T-helper 2 cell treated with Interferon-gamma antibody and Interleukin-4, amounts not matched to agents 100 ng/mL and 5 ng/mL, for 36 hours (primary cell): ENCODE data around the gene ABCA3. TPM values are rescaled to one million over a fixed set of nuclear protein-coding genes. Genes with fewer than 3 reads are reported as not detected.

Experiments used
- intact Hi-C: fragments of 100-400 bp; cut with micrococcal nuclease; formaldehyde crosslinking; loops from one replicate; pipeline ENCODE4 v1.15.1; 2023
- total RNA-seq: library from RNA; stranded (reverse); gene quantifications from 2 replicates; pipeline ENCODE4 v1.2.3, GENCODE V29; 2022

ABCA3 gene
- total RNA-seq, 1 donor from 2014 or later = 7.0 TPM

DNA sequence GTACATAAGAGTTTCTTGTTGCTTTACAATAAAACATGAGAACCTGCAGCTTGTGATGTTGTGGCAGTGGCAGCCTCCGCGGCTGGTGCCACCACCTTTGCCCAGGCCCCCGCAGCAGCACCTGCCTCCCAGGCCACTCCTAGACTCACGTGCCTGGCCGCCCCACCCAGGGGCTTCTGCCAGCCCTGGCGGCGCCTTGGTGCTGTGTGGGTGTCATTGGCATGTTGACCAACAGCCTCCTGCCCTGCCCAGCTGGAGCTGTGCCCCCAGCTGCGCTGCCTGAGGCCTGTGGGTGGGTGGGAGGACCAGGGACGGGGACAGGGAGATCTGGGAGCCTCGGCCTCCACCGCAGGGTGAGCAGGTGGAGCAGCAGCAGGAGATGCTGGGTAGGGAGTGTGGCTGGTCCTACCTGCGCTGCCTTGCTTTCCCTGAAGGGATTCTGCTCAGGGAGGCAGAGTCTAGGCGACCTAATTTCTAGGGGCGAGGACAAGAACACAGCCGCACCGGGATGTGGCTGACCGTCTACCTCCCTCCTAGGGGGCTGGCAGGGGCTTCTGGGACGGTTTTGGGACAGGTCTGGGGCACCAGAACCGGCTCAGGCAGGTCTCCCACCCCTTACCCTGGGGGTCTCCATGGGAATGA lies 104.7 kb downstream of the ABCA3 start:
- intact Hi-C loops = no loop called here

DNA sequence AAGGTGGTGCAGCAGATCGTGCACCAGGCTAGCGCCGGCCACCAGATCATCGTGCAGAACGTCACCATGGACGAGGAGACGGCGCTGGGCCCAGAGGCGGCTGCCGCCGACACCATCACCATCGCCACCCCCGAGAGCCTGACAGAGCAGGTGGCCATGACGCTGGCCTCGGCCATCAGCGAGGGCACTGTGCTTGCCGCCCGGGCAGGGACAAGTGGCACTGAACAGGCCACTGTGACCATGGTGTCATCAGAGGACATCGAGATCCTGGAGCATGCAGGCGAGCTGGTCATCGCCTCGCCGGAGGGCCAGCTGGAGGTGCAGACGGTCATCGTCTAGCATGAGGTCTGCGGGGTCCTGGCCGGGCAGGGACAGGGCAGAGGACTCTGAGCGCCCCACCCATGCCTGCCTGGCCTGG lies 105.3 kb downstream of the ABCA3 start:
- intact Hi-C loops = no loop called here

DNA sequence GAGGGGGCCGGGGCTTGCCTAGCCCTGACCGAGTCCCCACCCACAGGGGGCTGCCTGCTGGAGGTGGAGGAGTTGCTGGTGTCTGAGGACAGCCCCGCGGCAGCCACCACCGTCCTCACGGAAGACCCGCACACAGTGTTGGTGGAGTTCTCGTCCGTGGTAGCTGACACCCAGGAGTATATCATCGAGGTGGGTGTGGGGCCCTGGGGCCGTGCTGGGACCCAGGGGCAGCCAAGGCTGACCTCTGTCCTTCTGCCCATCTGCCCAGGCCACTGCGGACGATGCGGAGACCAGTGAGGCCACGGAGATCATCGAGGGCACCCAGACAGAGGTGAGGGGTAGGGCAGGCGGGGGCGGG lies 105.7 kb downstream of the ABCA3 start:
- intact Hi-C loops = no loop called here

DNA sequence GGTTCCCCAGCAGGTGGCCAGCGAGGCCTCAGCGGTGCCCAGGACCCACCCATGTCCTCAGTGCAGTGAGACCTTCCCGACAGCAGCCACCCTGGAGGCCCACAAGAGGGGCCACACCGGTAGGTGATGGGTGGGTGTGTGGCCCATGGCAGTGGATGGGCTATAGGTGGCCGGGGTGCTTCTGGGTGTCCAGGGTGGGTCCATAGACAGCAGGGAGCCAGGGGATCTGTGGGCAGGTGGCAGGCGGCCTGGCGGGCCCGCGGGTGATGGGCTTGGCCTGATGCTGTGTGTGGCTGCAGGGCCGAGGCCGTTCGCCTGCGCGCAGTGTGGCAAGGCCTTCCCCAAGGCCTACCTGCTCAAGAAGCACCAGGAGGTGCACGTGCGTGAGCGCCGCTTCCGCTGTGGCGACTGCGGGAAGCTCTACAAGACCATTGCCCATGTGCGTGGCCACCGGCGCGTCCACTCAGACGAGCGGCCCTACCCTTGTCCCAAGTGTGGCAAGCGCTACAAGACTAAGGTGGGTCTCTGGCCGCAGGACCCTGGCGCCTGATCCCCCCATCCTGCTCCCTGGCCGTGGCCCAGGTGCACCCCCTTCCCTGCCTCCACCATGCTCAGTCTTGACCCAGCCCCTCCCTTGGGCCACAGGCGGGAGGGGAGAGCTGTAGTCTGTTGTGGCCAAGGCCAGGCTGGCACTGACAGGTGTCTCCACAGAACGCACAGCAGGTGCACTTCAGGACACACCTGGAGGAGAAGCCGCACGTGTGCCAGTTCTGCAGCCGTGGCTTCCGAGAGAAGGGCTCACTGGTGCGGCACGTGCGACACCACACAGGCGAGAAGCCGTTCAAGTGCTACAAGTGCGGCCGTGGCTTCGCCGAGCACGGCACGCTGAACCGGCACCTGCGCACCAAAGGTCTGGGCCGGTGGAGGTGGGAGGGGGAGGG lies 106.4 kb downstream of the ABCA3 start:
- intact Hi-C loops = no loop called here

DNA sequence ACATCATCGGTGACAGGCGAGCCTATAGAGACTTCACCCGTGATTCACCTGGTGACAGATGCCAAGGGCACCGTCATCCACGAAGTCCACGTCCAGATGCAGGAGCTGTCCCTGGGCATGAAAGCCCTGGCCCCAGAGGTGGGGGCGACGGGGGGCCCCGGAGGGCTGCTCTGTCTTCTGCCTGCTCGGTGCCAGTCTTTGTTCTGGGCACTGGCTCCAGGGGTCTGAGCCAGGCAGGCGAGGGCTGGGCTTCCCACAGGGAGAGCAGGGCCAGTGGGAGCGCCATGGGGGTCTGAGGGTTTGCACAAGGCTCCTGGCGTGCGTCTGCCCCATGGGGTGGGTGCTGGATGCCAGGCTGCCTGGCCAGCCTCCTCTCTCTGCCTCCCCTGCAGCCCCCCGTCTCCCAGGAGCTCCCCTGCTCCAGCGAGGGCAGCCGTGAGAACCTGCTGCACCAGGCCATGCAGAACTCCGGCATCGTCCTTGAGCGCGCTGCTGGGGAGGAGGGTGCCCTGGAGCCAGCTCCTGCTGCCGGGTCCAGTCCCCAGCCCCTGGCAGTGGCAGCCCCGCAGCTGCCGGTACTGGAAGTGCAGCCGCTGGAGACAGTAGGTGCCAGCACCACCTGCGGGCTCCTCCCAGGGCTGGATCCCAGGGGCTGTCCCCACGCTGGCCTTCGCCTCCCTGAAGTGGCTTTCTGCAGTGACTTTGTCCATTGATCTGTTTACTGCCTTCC lies 107.3 kb downstream of the ABCA3 start:
- intact Hi-C loops = no loop called here

DNA sequence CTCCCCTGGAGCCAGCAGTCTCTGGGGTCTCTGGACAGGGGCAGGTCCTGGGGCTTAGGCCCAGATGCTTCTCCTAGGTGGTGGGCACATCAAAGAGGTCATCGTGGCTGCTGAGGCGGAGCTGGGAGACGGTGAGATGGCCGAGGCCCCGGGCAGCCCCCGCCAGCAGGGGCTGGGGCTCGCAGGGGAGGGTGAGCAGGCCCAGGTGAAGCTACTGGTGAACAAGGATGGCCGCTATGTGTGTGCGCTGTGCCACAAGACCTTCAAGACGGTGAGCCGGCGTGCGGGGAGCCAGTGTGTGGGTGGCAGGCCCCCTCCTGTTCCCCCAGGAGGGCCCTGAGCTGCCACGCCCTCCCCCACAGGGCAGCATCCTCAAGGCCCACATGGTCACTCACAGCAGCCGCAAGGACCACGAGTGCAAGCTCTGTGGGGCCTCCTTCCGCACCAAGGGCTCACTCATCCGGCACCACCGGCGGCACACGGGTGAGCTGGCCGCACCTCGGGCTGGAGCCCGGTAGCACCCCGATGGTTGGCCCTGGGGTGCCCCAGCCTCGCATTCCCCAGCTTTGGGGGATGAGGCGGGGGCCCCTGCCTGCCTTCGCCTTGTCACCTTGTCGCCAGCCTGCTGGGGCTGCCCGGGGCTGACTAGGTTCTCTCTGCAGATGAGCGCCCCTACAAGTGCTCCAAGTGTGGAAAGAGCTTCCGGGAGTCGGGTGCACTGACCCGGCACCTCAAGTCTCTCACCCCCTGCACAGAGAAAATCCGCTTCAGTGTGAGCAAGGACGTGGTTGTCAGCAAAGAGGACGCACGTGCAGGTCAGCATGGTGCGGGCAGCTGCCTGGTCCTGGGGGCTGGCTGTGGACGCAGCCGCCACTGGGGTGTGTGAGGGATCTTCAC lies 108.2 kb downstream of the ABCA3 start:
- intact Hi-C loops = no loop called here

DNA sequence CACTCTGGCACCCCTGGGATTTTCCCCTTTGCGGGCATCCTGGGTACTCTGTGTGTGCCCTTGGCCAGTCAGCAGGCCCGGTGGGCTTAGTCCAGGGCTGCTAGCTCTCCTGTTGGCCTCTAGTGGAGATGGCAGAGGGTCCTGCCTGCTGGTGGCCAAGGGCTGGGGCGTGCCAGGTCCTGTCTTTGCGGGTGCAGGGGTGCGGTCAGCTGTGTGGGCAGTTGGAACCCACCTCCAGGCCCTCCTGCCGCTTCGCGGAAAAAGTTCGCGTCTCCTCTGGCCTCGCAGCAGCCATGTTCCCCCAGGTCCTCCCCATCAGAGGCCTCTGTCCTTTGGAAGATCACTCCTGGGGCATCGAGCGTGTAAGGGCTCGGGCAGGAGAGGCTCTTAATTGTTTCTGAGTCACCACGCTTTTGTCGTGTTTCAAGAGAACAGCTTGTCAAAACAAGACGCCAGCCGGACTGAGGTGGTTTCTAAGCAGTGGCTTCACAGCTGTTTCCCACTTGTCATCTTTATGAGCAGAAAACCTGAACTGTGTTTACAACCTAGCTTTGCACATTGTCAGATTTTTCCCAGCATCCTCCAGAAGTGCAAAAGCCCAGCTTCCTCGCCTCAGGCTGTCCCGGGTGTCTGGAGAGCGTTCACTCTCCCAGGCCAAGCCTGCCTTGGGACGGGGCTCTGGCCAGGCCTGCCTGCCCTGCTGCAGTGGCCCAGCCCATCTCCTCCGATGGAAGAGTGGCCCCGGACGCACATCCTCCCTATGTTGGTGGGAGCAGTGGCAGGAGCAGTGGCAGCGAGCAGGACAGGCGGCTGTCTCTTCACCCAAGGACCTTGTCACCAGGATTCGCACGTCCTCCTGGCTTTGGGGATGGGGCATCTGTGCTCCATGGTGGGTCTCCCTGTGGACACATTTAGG lies 109.3 kb downstream of the ABCA3 start:
- intact Hi-C loops = no loop called here

DNA sequence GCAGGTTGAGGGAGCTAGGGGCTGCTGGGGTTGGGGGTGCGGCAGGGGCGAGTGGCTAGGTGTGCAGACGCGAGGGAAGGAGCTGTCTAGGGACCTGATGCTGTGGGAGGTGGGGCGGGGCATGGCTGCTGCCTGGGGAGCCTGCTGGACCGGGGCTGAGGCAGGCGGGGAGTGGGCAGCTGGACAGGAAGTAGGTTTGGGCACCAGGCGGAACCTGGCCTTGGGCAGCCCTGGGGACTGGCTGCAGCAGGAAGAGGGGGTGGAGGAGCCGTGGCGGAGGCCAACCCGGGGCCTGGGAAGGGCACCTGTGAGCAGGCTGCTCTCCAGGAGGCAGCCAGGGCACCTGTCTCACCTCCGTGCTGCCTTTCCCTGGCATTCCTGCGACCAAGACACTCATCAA lies 110.2 kb downstream of the ABCA3 start:
- intact Hi-C loops = no loop called here

DNA sequence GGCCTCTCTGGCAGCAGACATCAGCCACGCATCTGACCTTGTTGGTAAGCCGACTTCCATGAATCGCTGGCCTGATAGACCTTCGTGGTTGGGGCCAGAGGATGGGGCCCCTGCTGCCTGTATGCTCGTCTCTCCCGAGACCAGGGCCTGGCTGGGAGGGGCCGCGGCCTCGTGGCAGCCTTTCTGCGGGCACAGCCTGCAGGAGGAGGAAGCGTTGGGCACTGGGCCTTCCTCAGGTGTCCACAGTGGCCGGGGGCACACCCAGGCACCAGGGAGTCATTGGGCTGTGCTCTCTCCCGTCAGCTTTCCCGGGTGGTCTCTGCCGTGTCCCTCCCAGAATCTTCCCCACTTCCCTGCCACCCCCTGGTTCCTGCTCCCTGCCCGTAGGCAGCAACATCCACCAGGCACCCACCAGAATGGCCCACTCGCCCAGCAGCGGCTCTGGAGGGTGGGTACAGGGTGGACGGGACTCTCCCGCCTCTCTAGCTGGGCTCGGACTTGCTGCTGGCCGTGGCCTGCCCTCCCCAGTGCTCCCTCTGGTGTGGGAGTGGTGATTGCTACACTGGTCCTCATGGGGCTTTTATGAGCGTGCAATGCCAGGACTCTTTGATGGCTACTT lies 110.8 kb downstream of the ABCA3 start:
- intact Hi-C loops = no loop called here

DNA sequence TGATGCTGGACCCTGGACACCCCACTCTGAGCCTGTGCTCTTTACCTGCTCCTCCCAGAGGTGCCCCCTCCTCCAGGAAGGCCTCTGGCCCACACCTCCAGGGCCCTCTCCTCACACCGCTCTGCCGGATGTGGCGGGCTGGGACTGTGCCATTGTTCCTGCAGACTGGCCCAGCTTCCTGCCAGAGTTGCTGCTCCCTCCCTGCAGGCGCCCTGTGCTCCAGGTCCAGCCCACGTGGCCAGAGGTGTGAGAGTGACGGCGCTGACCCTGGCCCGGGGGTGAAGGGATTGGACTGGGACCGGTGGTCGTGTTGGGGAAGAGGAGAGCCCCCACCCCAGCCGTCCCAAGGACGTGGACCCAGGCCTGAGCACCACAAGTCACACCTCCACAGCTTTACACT lies 111.4 kb downstream of the ABCA3 start:
- intact Hi-C loops = no loop called here

DNA sequence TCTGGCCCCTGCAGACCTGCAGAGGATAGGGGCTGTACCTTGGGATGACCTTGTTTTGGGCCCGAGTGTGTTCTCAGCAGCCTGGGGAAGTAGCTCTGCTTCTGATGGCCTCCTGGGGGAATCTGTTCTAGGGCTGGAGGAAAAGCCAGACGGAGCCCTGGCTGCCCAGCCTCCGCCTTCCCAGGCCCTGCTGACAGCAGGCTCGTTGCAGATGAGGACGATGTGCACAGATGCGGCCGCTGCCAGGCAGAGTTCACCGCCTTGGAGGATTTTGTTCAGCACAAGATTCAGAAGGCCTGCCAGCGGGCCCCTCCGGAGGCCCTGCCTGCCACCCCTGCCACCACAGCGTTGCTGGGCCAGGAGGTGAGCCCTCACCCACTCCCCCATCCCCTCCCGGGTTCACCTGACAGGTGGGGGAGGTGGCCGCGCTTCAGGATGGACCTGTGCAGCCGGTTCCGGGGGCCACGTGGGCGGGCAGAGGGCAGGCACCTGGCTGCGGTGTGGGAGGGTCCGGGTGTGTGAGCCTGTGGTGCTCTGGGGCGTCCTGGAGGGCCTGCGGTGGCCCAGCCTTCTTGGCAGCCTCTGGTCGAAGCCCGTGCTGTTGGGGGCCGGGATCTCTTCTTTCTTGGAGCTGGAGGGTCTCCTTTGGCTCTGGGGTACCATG lies 112.2 kb downstream of the ABCA3 start:
- intact Hi-C loops = no loop called here

DNA sequence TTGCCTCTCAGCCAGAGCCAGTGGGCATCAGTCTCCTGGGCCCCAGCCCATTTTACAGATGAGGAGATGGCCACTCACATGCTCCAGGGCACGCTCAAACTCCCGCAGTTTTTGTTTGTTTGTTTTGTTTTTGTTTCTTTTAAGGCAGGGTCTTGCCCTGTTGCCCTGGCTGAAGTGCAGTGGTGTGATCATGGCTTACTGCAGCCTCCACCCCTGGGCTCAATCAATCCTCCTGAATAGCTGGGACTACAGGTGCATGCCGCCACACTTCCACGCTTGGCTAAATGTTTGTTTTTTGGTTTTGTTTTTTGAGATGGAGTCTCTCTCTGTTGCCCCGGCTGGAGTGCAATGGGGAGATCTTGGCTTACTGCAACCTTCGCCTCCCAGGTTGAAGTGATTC lies 113.6 kb downstream of the ABCA3 start:
- intact Hi-C loops = no loop called here

DNA sequence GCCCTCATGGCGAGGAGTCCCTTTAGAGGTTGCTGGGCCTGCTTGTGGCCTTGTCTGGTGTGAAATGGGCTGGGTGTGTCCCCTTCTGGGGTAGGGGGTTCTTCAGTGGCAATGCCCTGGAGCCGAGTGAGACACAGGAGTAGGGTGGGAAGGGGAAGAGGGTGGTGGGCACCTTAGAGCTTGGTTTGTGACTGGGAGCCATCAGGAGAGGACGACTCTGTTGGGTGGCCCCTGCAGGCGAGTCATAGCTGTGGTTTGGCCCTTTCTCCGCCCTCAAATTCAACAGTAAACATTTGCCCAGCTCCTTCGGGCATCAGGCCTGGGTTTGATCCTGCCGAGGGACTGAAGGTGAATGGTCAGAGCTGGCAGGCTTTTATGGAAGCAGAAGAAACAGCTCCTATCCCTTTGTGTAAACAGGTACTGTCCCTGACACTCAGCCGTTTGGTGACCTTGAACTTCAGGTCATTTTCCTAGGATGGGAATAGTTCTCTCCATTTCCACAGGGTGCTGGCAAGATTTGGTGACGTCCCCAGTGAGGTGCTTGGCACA lies 114.2 kb downstream of the ABCA3 start:
- intact Hi-C loops = no loop called here

Other genes with a start within 250 kb of the ABCA3 start
- gene PKD1, start 204.8 kb downstream of the ABCA3 start, total RNA-seq = 68.5 and 77.3 TPM in 2 replicates
- gene RAB26, start 192.1 kb downstream of the ABCA3 start, total RNA-seq = 0.59 TPM in 1 of 2 replicates, not detected in the other
- gene TRAF7, start 184.9 kb downstream of the ABCA3 start, total RNA-seq = 57.6 and 62.8 TPM in 2 replicates
- gene CASKIN1, start 144.1 kb downstream of the ABCA3 start, total RNA-seq = 0.16 and 0.20 TPM in 2 replicates
- 38.4 and 39.4 TPM in 2 replicates for gene MLST8, start 135.3 kb downstream of the ABCA3 start, total RNA-seq
- 10.6 and 12.1 TPM in 2 replicates for gene BRICD5, start 129.9 kb downstream of the ABCA3 start, total RNA-seq
- gene PGP, start 125.9 kb downstream of the ABCA3 start, total RNA-seq = 24.4 and 26.1 TPM in 2 replicates
- 30.3 and 30.9 TPM in 2 replicates for gene E4F1, start 117.1 kb downstream of the ABCA3 start, total RNA-seq
- 2.6 and 2.8 TPM in 2 replicates for gene DNASE1L2, start 104.3 kb downstream of the ABCA3 start, total RNA-seq
- gene ECI1, start 89.1 kb downstream of the ABCA3 start, total RNA-seq = 30.2 and 34.2 TPM in 2 replicates
- 299 and 307 TPM in 2 replicates for gene RNPS1, start 72.6 kb downstream of the ABCA3 start, total RNA-seq
- gene CCNF, start 88.7 kb upstream of the ABCA3 start, total RNA-seq = 63.2 and 64.7 TPM in 2 replicates
- gene TEDC2, start 119.4 kb upstream of the ABCA3 start, total RNA-seq = 21.6 and 26.6 TPM in 2 replicates
- gene NTN3, start 130.6 kb upstream of the ABCA3 start, total RNA-seq = not detected in 2 replicates
- gene TBC1D24, start 134.4 kb upstream of the ABCA3 start, total RNA-seq = 11.3 and 11.5 TPM in 2 replicates
- 94.4 and 99.5 TPM in 2 replicates for gene ATP6V0C, start 173.2 kb upstream of the ABCA3 start, total RNA-seq
- gene AMDHD2, start 179.6 kb upstream of the ABCA3 start, total RNA-seq = 41.2 and 44.8 TPM in 2 replicates
- gene CEMP1, start 190.7 kb upstream of the ABCA3 start, total RNA-seq = not detected in 2 replicates
- gene PDPK1, start 197.3 kb upstream of the ABCA3 start, total RNA-seq = 46.5 and 47.1 TPM in 2 replicates